Colonic mucosa (tissue), 4 donors: Measurements from ENCODE around the gene ACKR2. TPM values are rescaled to one million over a fixed set of nuclear protein-coding genes. Genes with fewer than 3 reads are reported as not detected.

Experiments used
- DNase-seq: peaks from one replicate; pipeline ENCODE4 v3.0.0-alpha.2; 2020
- H3K27ac ChIP-seq: fragments of 200-600 bp; one replicate; pipeline ENCODE4 v1.8.0; 2021
- H3K27me3 ChIP-seq: fragments of 200-600 bp; one replicate; pipeline ENCODE4 v1.8.0; 2021
- H3K36me3 ChIP-seq: fragments of 200-600 bp; one replicate; pipeline ENCODE4 v1.8.0; 2021
- H3K4me1 ChIP-seq: fragments of 200-600 bp; one replicate; pipeline ENCODE4 v1.8.0; 2021; ENCODE audit warnings: mild to moderate bottlenecking
- H3K4me3 ChIP-seq: fragments of 200-600 bp; one replicate; pipeline ENCODE4 v1.8.0; 2021
- H3K9ac ChIP-seq, 2 donors: one replicate each; pipeline ENCODE4 v1.7.0; 2013; ENCODE audit warnings: control low read depth in 2 of 2, low read depth in 2 of 2, low read length in 2 of 2
- H3K9me3 ChIP-seq: fragments of 200-600 bp; one replicate; pipeline ENCODE4 v1.8.0; 2021
- CTCF ChIP-seq: fragments of 200-600 bp; IDR thresholded peaks from one replicate; pipeline ENCODE4 v1.8.0; 2022; ENCODE audit warnings: antibody characterized with exemption, mild to moderate bottlenecking
- intact Hi-C: fragments of 100-400 bp; cut with DNase I; formaldehyde crosslinking; loops from one replicate; pipeline ENCODE4 v1.14.1; 2022
- total RNA-seq, 2 donors: library from RNA; stranded (reverse); fragmentation: NEBNext Ultra II Directional in 1 of 2; extraction: Animal tissue kit (Norgen Biotek cat#: 25700) in 1 of 2; gene quantifications; one replicate each; pipeline ENCODE4 v1.2.1, GENCODE V29; 2021
- donor health status: healthy.
- donor health status: DM: no; HTN: no; CAD: no.
- donor health status: DM: no; HTN: no; CAD: no.

ACKR2 gene
- total RNA-seq, 2 donors from 2014 or later, result 3.2 to 6.5 TPM

DNA sequence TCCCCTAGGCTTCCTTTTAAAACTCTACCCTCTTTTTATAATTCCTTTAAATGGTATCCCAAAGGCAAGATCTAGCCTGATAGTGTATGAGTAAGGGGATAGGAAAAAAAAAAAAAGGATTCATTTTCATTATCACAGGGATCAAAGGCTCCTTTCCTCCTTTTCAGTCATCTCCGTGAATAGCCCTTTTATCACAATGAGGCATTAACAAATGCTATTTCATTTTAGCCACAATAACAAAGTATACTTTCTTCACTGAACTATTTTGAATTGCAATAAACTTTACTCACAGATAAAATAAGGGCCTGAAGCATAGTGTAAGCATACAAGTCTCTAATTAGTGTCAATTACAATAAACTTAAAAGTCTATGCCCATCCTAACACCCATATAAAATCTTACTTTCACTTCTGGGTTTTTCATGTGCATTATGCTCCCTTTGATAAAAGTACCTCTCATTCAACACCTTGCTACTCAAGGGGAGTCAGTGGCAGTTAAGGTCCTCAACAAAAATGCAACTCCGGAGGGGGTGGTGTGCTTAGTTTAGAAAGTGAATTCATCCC is 13.5 kb upstream of the ACKR2 start:
- no peak overlapping the region for H3K4me3 ChIP-seq
- DNase-seq, result no peak
- intact Hi-C loops, result no loop called here
- no peak for TF ChIP-seq CTCF
- H3K27ac ChIP-seq, result no peak overlapping the region
- no peaks in the 10 kb centered on the region for H3K36me3 ChIP-seq
- H3K4me1 ChIP-seq, result no peaks in the 10 kb centered on the region
- H3K9ac ChIP-seq, result no peak overlapping the region
- H3K27me3 ChIP-seq, result no peaks in the 10 kb centered on the region
- no peaks in the 10 kb centered on the region for H3K9me3 ChIP-seq

GRCh38 chr3:42796332-42796885 is 12.8 kb upstream of the ACKR2 start:
- no peak for TF ChIP-seq CTCF
- H3K9ac ChIP-seq, result no peak overlapping the region
- intact Hi-C loops, result no loop called here
- no peaks in the 10 kb centered on the region for H3K36me3 ChIP-seq
- no peak overlapping the region for H3K4me3 ChIP-seq
- peaks cover 3% of the 10 kb centered on the region for H3K4me1 ChIP-seq
- no peaks in the 10 kb centered on the region for H3K27me3 ChIP-seq
- DNase-seq, result no peak
- H3K9me3 ChIP-seq, result no peaks in the 10 kb centered on the region
- no peak overlapping the region for H3K27ac ChIP-seq

DNA sequence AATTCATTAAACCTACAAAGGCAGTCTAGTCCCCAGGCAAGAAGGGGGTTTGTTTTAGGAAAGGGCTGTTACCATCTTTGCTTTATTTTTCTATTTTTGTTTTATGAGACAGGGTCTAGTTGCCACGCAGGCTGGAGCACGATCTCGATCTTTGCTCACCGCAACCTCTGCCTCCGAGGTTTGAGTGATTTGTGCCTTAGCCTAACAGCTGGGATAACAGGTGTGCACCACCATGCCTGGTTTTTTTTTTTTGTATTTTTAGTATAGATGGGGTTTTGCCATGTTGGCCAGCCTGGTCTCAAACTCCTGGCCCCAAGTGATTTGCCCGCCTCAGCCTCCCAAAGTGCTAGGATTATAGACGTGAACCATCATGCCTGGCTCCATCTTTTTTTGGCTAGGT is 9.9 kb upstream of the ACKR2 start:
- H3K4me1 ChIP-seq, result peaks cover 11% of the 10 kb centered on the region

GRCh38 chr3:42800251-42800650 is 9.0 kb upstream of the ACKR2 start:
- Histone ChIP-seq H3K4me3 (no peak overlapping the region), H3K4me1 (peaks cover 11% of the 10 kb centered on the region), H3K9me3 (no peaks in the 10 kb centered on the region), H3K27me3 (no peaks in the 10 kb centered on the region), H3K27ac (no peak overlapping the region), H3K9ac (no peak overlapping the region), H3K36me3 (no peaks in the 10 kb centered on the region)
- intact Hi-C loops, result no loop called here
- no peak for DNase-seq
- TF ChIP-seq CTCF, result no peak

More for the DNA sequence above, 9.9 kb upstream of the ACKR2 start:
- no peak overlapping the region for H3K27ac ChIP-seq
- no peaks in the 10 kb centered on the region for H3K27me3 ChIP-seq
- no peaks in the 10 kb centered on the region for H3K36me3 ChIP-seq
- no peak overlapping the region for H3K9ac ChIP-seq
- intact Hi-C loops, result no loop called here
- H3K9me3 ChIP-seq, result no peaks in the 10 kb centered on the region
- no peak for TF ChIP-seq CTCF
- no peak overlapping the region for H3K4me3 ChIP-seq
- DNase-seq, result no peak

GRCh38 chr3:42801048-42801620 is 8.1 kb upstream of the ACKR2 start:
- Histone ChIP-seq H3K4me1 (peaks cover 11% of the 10 kb centered on the region), H3K9me3 (no peaks in the 10 kb centered on the region), H3K4me3 (no peak overlapping the region), H3K27ac (peak overlapping the region; percentile 18), H3K9ac (peak overlapping the region in 1 of 2 donors; percentile 0), H3K27me3 (no peaks in the 10 kb centered on the region), H3K36me3 (no peaks in the 10 kb centered on the region)
- intact Hi-C loops, result no loop called here
- no peak for TF ChIP-seq CTCF
- no peak for DNase-seq
